GM12865 (cell line): ENCODE measurements around the gene ACADVL.
A peak's percentile ranks its signal among the peaks of the same experiment; 100 is the strongest.
"Not testable (repeated sequence)": the region's sequence is repeated elsewhere in the genome, so short reads cannot be mapped to it uniquely, and the experiment has no call there.

ENCODE experiments used
- DNase-seq: peaks from one replicate; pipeline ENCODE4 v3.0.0; 2010; ENCODE audit warnings: low read depth
- H3K4me3 ChIP-seq: 2 replicates; pipeline ENCODE4 v1.5.1; 2011; ENCODE audit warnings: mild to moderate bottlenecking, low read depth, low read length, control low read depth
- CTCF ChIP-seq: IDR thresholded peaks from 2 replicates; pipeline ENCODE4 v1.5.1; 2011; ENCODE audit warnings: low read length, control low read depth, low read depth, inconsistent platforms; ENCODE audit not compliant: insufficient read depth; ENCODE audit errors: missing control alignments

Gene ACADVL

GRCh38 chr17:7219812-7220592 lies at the start of gene ACADVL, which contains the start of gene DLG4:
Gene ACADVL (plus strand): TSS chr17:7219938. CDS start chr17:7219985, 47 bp downstream.
Gene DLG4 (minus strand): TSS chr17:7219836.
- H3K4me3 ChIP-seq, result peak within 1 kb of the TSS; percentile 68
- peak; percentile 85 for DNase-seq
- TF ChIP-seq CTCF, result no peak

- DNase-seq, H3K4me3 ChIP-seq: not testable (repeated sequence)
These were observed 47.1 kb upstream of the ACADVL start for GRCh38 chr17:7172522-7173191.

GRCh38 chr17:7173687-7174602 lies 45.8 kb upstream of the ACADVL start:
- no peak overlapping the region for H3K4me3 ChIP-seq
- DNase-seq, result no peak
- no peak for TF ChIP-seq CTCF

GRCh38 chr17:7174603-7175326 lies 45.0 kb upstream of the ACADVL start:
- no peak for DNase-seq
- no peak overlapping the region for H3K4me3 ChIP-seq
- TF ChIP-seq CTCF, result no peak

- no peak overlapping the region for H3K4me3 ChIP-seq
- no peak for DNase-seq
- TF ChIP-seq CTCF, result no peak
These were observed 44.4 kb upstream of the ACADVL start for GRCh38 chr17:7175330-7175733.

GRCh38 chr17:7176107-7176840 lies 43.5 kb upstream of the ACADVL start:
- no peak overlapping the region for H3K4me3 ChIP-seq
- no peak for TF ChIP-seq CTCF
- no peak for DNase-seq
